Caco-2 (cell line): Measurements from ENCODE around the gene LONP1. TPM values are rescaled to one million over a fixed set of nuclear protein-coding genes. Genes with fewer than 3 reads are reported as not detected.

Experiments used
- BruUV-seq: library from RNA; stranded (reverse); fragments of 400-500 nt; replicated peaks from 2 replicates; lab custom pipeline; 2021; lab: Mats Ljungman, UMichigan
- CTCF ChIA-PET: fragments of 300-600 bp; sonication (Branson Sonifier 250); formaldehyde crosslinking; loops from one replicate; lab custom pipeline; 2022; ENCODE audit warnings: antibody characterized with exemption; lab: Charles Lee
- POLR2A ChIA-PET: fragments of 300-600 bp; sonication (Branson Sonifier 250); formaldehyde crosslinking; loops from one replicate; lab custom pipeline; 2022; ENCODE audit warnings: antibody characterized with exemption; lab: Charles Lee
- DNase-seq, 2 experiments: peaks; one replicate each; pipeline versions ENCODE4 v3.0.0 to v3.0.0-alpha.2; 2020 to 2022
- H3K27me3 ChIP-seq: replicated peaks from 2 replicates; pipeline ENCODE4 v1.6.0; 2011; ENCODE audit warnings: low read length; ENCODE audit not compliant: control insufficient read depth, insufficient read depth
- H3K36me3 ChIP-seq: 2 replicates; pipeline ENCODE4 v1.5.1; 2011; ENCODE audit warnings: low read length; ENCODE audit not compliant: control insufficient read depth, insufficient read depth
- H3K4me1 ChIP-seq: fragments of 250-450 bp; sonication (Bioruptor Pico); 2 replicates; pipeline ENCODE4 v1.5.1; 2020; ENCODE audit warnings: mild to moderate bottlenecking
- H3K4me3 ChIP-seq: 2 replicates; pipeline ENCODE4 v1.5.1; 2011; ENCODE audit warnings: low read depth, mild to moderate bottlenecking, control low read depth, low read length
- H3K9me3 ChIP-seq: fragments of 250-450 bp; sonication (Bioruptor Pico); 2 replicates; pipeline ENCODE4 v1.5.1; 2020; ENCODE audit warnings: mild to moderate bottlenecking, moderate library complexity
- H3K27ac Mint-ChIP-seq: one replicate; pipeline ENCODE4 v1.8.0; 2022; ENCODE audit warnings: mixed read lengths; ENCODE audit not compliant: unreplicated experiment
- H3K27me3 Mint-ChIP-seq: one replicate; pipeline ENCODE4 v1.8.0; 2022; ENCODE audit warnings: mixed read lengths; ENCODE audit not compliant: insufficient read depth, unreplicated experiment
- H3K36me3 Mint-ChIP-seq: one replicate; pipeline ENCODE4 v1.8.0; 2022; ENCODE audit warnings: mild to moderate bottlenecking, mixed read lengths; ENCODE audit not compliant: insufficient read depth, unreplicated experiment
- H3K4me1 Mint-ChIP-seq: one replicate; pipeline ENCODE4 v1.8.0; 2022; ENCODE audit warnings: low read depth, mixed read lengths; ENCODE audit not compliant: unreplicated experiment
- H3K4me3 Mint-ChIP-seq: one replicate; pipeline ENCODE4 v1.8.0; 2022; ENCODE audit warnings: mild to moderate bottlenecking, moderate library complexity, mixed read lengths; ENCODE audit not compliant: unreplicated experiment
- H3K9me3 Mint-ChIP-seq: one replicate; pipeline ENCODE4 v1.8.0; 2022; ENCODE audit warnings: mixed read lengths; ENCODE audit not compliant: unreplicated experiment
- intact Hi-C: fragments of 100-400 bp; cut with micrococcal nuclease; formaldehyde crosslinking; loops from one replicate; pipeline ENCODE4 v1.10.0; 2022; ENCODE audit not compliant: unreplicated experiment
- total RNA-seq: library from RNA; stranded (reverse); gene quantifications from 2 replicates; pipeline ENCODE4 v1.2.3, GENCODE V29; 2022
- TF ChIP-seq, protein P1 (sequence below), 2 experiments: fragments of 200-600 bp in 1 of 2; IDR thresholded peaks; 1 replicate in 1 of 2; 2 replicates in 1 of 2; pipeline versions ENCODE4 v1.5.1 to v1.8.0; 2011 to 2022; ENCODE audit warnings: antibody characterized with exemption in 1 of 2, control low read depth in 1 of 2, inconsistent platforms in 1 of 2, low read depth in 1 of 2, low read length in 1 of 2, mild to moderate bottlenecking in 1 of 2, moderate library complexity in 1 of 2; ENCODE audit not compliant: insufficient read depth in 1 of 2, severe bottlenecking in 1 of 2, unreplicated experiment in 1 of 2

The LONP1 gene
- total RNA-seq, 1 experiment from 2014 or later, result 208 TPM

DNA sequence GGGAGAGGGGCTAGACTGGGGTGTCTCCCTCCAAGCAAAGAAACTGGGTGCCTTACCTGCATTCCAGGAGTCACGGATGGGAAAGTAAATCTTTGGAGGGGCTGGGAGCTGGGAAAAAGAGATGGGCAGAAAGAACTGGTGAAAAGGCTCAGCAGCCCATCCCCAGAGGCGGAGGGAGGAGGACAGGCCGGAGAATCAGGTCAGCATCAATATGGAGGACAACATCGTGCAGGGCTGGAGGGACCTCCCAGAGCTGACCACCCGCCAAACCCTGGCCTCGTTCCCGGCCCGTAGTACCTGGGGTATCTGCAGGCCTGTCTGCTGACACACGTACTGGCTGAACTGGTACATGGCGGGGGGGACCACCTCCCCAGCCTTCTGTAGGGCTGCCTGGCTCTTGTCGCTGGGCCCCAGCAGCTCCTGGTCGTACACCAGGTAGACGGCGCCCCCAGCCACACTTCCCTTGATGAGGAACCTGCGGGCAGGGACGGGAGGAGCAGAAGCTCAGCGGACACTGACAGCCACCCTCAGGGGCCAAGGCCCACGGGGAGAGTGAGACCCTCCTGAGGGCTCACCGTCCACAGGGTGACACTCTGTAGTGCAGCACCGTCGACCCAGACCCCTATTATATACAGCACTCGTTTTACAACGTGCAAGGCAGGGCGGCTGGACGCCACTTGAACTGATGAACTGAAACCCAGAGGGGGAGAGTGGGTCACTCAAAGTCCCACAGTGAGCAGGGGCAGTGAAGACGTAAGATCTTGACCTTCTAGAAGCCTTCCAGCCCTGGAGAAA lies 40.5 kb downstream of the LONP1 start:
- Mint-ChIP-seq H3K36me3 (peaks cover 54% of the 10 kb centered on the region), H3K27ac (peak overlapping the region; percentile 96), H3K27me3 (no peaks in the 10 kb centered on the region), H3K4me3 (peak overlapping the region; percentile 79), H3K4me1 (peaks cover 15% of the 10 kb centered on the region), H3K9me3 (no peaks in the 10 kb centered on the region)
- ChIA-PET CTCF (no interaction called here), POLR2A (no interaction called here)
- DNase-seq, result no peak
- intact Hi-C loops, result loop anchor here (1.0 kb wide), 1 partner anchor 111 kb away; no protein-coding TSS in a partner anchor
- TF ChIP-seq, protein P1, sequence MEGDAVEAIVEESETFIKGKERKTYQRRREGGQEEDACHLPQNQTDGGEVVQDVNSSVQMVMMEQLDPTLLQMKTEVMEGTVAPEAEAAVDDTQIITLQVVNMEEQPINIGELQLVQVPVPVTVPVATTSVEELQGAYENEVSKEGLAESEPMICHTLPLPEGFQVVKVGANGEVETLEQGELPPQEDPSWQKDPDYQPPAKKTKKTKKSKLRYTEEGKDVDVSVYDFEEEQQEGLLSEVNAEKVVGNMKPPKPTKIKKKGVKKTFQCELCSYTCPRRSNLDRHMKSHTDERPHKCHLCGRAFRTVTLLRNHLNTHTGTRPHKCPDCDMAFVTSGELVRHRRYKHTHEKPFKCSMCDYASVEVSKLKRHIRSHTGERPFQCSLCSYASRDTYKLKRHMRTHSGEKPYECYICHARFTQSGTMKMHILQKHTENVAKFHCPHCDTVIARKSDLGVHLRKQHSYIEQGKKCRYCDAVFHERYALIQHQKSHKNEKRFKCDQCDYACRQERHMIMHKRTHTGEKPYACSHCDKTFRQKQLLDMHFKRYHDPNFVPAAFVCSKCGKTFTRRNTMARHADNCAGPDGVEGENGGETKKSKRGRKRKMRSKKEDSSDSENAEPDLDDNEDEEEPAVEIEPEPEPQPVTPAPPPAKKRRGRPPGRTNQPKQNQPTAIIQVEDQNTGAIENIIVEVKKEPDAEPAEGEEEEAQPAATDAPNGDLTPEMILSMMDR (IDR thresholded peaks at IDR 0.05; ENCODE audit: insufficient read depth in 1 of 2, low read depth in 1 of 2, low read length in 1 of 2, severe bottlenecking in 1 of 2, unreplicated experiment in 1 of 2), result no peak
- Histone ChIP-seq H3K27me3 (no peaks in the 10 kb centered on the region), H3K9me3 (no peaks in the 10 kb centered on the region), H3K4me3 (peak overlapping the region; percentile 91), H3K4me1 (no peaks in the 10 kb centered on the region; the same call in 1 of the 2 replicates), H3K36me3 (no peaks in the 10 kb centered on the region)
- BruUV-seq, result no TSS peak

DNA sequence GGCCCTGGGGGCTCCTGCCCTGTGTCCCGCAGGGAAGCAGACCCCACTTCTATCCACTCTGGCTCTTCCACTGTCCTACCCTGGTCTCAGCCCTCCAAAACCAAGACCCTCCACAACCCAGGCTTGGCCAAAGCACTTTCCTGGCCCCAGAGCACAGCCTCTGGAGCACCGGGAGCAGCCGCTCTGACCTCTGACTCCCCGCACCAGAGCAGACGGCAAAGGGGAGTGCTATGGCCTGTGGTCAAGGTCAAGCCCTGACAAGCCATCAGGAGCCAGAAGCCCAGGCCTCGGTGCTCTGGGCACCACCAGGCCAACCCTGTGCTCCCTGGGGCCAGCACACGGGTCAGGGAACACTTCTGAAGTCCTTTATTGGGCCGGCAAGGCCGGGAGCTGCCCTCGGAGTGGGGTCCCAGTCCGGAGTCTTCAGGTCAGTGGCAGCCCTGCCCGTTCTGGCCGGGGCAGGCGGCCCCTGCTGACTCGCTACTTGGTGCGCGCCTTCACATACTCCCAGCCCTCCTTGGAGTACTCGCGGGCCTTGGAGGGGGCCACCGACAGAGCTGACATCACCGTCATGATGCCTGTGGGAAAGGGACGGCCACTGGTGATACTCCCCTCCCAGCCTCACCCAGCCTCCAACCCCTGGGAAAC lies 41.8 kb downstream of the LONP1 start:
- BruUV-seq, result no TSS peak
- H3K4me1 Mint-ChIP-seq, result peaks cover 15% of the 10 kb centered on the region
- intact Hi-C loops, result no loop called here
- Histone ChIP-seq H3K36me3 (no peaks in the 10 kb centered on the region), H3K27me3 (no peaks in the 10 kb centered on the region), H3K9me3 (no peaks in the 10 kb centered on the region), H3K4me3 (no peak overlapping the region), H3K4me1 (no peaks in the 10 kb centered on the region; the same call in 1 of the 2 replicates)
- H3K36me3 Mint-ChIP-seq, result peaks cover 64% of the 10 kb centered on the region
- no peak overlapping the region for H3K27ac Mint-ChIP-seq
- POLR2A ChIA-PET, result no interaction called here
- H3K4me3 Mint-ChIP-seq, result no peak overlapping the region
- H3K9me3 Mint-ChIP-seq, result no peaks in the 10 kb centered on the region
- CTCF ChIA-PET, result no interaction called here
- H3K27me3 Mint-ChIP-seq, result no peaks in the 10 kb centered on the region
- DNase-seq, result no peak
- TF ChIP-seq, protein P1 (IDR thresholded peaks at IDR 0.05; ENCODE audit: insufficient read depth in 1 of 2, low read depth in 1 of 2, low read length in 1 of 2, severe bottlenecking in 1 of 2, unreplicated experiment in 1 of 2), result no peak

DNA sequence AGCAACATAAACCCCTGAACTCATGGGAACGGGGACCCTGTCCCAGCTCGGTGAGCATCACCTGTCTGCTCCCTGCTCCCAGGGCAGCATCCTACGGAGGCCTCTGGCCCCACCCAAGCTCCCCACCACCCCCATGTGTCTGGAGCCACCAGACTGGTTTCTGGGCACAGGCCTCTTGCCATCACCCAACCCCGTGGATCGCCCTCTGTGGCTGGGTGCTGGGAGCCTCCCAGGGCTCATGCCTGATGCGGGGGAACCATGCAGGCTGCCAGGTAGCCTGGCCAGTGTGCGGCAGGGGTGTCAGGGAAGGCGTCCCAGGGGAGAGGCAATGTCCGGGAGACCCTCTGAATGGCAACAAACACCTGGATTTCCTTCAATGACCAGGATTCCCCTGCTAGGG lies 42.4 kb downstream of the LONP1 start:
- CTCF ChIA-PET, result no interaction called here
- DNase-seq, result no peak

More for the DNA sequence above, 42.4 kb downstream of the LONP1 start:
- no peaks in the 10 kb centered on the region for H3K36me3 ChIP-seq
- Mint-ChIP-seq H3K27ac (no peak overlapping the region), H3K9me3 (no peaks in the 10 kb centered on the region), H3K36me3 (peaks cover 70% of the 10 kb centered on the region), H3K27me3 (no peaks in the 10 kb centered on the region), H3K4me3 (no peak overlapping the region), H3K4me1 (peaks cover 15% of the 10 kb centered on the region)
- no peaks in the 10 kb centered on the region for H3K27me3 ChIP-seq
- intact Hi-C loops, result no loop called here
- H3K4me3 ChIP-seq, result no peak overlapping the region
- H3K9me3 ChIP-seq, result no peaks in the 10 kb centered on the region
- BruUV-seq, result no TSS peak
- TF ChIP-seq, protein P1 (IDR thresholded peaks at IDR 0.05; ENCODE audit: insufficient read depth in 1 of 2, low read depth in 1 of 2, low read length in 1 of 2, severe bottlenecking in 1 of 2, unreplicated experiment in 1 of 2), result no peak
- no peaks in the 10 kb centered on the region; the same call in 1 of the 2 replicates for H3K4me1 ChIP-seq
- POLR2A ChIA-PET, result no interaction called here
